Keratinocyte (primary cell): ENCODE measurements around the gene AQR.

Experiments used
- EZH2 ChIP-seq: IDR thresholded peaks from one replicate; pipeline ENCODE4 v1.6.1; 2012; ENCODE audit warnings: inconsistent platforms, mild to moderate bottlenecking, low read length, moderate library complexity
- TF ChIP-seq, protein P1 (sequence below), 3 experiments: IDR thresholded peaks in 1 of 3; conservative IDR thresholded peaks in 1 of 3; optimal IDR thresholded peaks in 1 of 3; 2 replicates in 2 of 3; 3 replicates in 1 of 3; pipeline versions ENCODE3 to v1.5.1; 2011; ENCODE audit warnings: low read length in 3 of 3, mild to moderate bottlenecking in 3 of 3, moderate library complexity in 2 of 3, control low read depth in 1 of 3, inconsistent platforms in 1 of 3; ENCODE audit not compliant: insufficient read depth in 2 of 3; ENCODE audit errors: extremely low read depth in 1 of 3

- TF ChIP-seq, protein P1, sequence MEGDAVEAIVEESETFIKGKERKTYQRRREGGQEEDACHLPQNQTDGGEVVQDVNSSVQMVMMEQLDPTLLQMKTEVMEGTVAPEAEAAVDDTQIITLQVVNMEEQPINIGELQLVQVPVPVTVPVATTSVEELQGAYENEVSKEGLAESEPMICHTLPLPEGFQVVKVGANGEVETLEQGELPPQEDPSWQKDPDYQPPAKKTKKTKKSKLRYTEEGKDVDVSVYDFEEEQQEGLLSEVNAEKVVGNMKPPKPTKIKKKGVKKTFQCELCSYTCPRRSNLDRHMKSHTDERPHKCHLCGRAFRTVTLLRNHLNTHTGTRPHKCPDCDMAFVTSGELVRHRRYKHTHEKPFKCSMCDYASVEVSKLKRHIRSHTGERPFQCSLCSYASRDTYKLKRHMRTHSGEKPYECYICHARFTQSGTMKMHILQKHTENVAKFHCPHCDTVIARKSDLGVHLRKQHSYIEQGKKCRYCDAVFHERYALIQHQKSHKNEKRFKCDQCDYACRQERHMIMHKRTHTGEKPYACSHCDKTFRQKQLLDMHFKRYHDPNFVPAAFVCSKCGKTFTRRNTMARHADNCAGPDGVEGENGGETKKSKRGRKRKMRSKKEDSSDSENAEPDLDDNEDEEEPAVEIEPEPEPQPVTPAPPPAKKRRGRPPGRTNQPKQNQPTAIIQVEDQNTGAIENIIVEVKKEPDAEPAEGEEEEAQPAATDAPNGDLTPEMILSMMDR (optimal IDR thresholded peaks at IDR 0.05 in 1 of 3, IDR thresholded peaks at IDR 0.05 in 1 of 3, conservative IDR thresholded peaks at IDR 0.05 in 1 of 3; ENCODE audit: extremely low read depth in 1 of 3, insufficient read depth in 2 of 3, low read length in 3 of 3): no peak
- TF ChIP-seq EZH2: no peak
These were observed 30.4 kb upstream of the AQR start for GRCh38 chr15:34999906-35000305.
